ENCODE data around the gene AP1G1.

Gene AP1G1

GRCh38 chr16:71754108-71754507 lies 54.5 kb downstream of the AP1G1 start:
- no peak for DNase-seq (ENCODE audit: low spot score)

- no peak for DNase-seq (ENCODE audit: low spot score)
Measured at GRCh38 chr16:71748226-71748625, 60.4 kb downstream of the AP1G1 start.

GRCh38 chr16:71746442-71747046 lies 62.1 kb downstream of the AP1G1 start:
- DNase-seq (ENCODE audit: low spot score) = no peak

DNA sequence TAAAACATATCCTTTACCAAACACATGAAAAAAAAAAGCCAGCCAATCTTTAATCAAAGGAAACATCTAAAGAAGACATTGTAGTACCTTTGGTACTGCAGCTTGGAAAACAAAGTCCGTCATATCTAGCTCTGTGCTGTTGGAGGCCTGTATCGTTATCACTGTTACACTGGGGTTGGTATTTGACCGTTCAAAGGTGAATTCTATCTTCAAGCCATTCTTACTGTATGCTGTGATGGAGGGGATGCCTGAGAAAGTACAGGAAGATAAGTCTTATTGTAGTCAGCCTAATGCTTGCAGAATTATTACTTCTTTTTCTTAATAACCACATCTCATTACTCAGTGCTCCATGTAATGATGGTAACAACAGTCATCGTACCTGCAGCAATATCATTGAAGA lies 69.8 kb downstream of the AP1G1 start:
- no peak for DNase-seq (ENCODE audit: low spot score)

GRCh38 chr16:71737501-71737900 lies 71.1 kb downstream of the AP1G1 start:
- DNase-seq (ENCODE audit: low spot score) = no peak

DNA sequence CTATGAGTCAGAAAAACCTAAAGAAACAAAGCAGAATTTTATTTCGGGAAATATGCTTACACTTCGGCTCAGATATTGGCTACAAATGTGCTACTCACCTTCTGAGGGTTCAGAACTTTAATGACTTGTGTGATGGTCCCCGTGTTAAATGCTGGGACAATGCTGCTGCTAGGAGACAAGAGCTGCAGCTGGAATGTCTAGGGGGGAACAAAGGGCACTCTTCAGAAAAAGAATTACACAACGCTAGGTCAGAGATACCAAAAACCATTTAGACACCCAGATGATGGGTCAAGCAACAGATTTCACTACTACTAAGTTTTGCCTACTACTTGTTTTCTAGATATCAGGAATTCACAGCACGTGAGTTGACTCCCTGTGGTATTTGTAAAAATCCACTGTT lies 74.1 kb downstream of the AP1G1 start:
- DNase-seq (ENCODE audit: low spot score) = no peak

DNA sequence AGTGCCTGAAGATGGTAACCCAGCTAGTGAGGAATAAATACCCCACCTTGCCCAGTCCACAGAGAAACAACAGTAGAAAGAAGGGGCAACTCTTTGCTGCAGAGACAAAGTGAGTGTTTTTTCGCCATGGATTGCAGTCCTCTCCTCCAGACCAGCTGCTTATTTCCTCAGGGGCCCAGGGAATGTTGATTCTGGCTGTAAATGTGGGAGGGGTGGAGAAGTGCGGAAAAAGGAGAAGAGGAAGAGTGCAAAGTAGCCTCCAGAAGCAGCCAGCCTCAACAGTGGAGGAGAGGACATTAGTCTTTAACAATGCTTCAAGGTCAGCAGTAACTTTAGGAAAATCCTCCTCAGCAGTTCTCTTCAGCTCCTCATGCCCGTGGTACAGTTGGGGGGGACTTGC lies 76.0 kb downstream of the AP1G1 start:
- no peak for DNase-seq (ENCODE audit: low spot score)

DNA sequence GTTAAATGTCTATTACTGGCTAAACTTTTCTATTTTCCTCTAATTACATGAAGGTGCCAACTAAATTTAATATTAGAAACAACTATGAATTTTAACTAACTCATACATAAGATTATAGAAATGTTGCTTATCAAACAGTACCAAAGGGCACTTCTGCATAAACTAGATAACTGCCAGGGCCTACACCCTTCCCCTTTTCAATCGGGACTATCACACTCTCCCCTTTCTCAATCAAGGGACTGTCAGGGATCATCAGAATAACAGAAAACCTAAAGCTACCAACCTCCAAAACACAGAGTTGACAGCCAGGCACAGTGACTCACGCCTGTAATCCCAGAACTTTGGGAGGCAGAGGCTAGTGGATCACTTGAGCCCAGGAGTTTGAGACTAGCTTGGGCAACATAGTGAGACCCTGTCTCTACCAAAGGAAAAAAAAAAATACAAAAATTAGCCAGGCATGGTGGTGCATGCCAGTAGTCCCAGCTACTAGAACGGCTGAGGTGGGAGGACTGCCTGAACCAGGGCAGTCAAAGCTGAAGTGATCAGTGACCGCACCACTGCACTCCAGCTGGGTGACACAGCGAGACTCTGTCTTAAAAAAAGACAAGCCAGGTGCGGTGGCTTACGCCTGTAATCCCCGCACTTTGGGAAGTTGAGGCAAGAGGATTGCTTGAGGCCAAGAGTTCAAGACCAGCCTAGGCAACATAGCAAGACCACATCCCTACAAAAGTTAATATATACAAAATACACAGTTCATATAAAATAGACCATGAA lies 80.9 kb downstream of the AP1G1 start:
- no peak for DNase-seq (ENCODE audit: low spot score)

DNA sequence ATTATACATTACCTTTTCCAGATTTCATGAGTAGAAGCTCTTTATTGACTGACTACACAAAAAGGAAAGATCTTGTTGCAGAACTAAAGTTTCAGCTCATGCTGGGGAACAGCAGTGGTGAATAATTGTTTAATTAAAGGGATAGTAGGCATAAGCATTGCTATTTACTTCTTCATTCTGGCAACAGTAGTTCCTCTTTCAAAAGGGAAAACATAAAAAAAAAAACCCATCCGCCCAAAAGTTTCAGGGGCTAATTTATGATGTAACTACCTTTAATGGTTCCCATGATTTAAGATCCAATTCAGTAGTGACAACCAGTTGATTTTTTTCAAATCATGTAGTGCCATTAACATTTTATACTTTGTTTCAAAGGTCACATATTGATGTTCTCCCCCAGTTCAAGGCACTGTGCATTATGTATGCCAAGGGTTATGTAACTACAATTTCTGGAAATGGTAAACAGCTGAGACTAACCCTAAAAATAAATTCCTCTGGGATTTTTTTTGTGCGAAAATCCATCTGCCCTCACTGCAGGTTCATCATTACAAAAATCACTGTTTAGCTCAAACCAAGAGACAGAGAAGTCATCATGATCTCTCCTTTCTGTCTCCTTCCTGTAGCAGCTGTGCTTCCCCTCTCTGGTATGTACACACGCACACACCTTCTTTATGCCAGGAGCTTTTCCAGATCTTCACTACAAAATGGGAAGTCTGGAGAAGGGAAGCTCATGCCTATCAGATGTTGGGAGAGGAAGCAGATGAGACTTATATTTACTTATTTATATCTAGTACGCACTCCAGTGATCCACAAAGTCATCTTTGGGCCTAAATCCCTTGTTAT lies 81.9 kb downstream of the AP1G1 start:
- DNase-seq (ENCODE audit: low spot score) = no peak

- no peak for DNase-seq (ENCODE audit: low spot score)
Measured at GRCh38 chr16:71724320-71724751, 84.3 kb downstream of the AP1G1 start, which contains the start of gene PHLPP2. PHLPP2 (minus strand) TSS chr16:71724701; CDS start chr16:71714795, 9,906 bp downstream.

- peak; percentile 83 for DNase-seq (ENCODE audit: low spot score)
Measured at GRCh38 chr16:71723537-71724319, 84.9 kb downstream of the AP1G1 start.

DNA sequence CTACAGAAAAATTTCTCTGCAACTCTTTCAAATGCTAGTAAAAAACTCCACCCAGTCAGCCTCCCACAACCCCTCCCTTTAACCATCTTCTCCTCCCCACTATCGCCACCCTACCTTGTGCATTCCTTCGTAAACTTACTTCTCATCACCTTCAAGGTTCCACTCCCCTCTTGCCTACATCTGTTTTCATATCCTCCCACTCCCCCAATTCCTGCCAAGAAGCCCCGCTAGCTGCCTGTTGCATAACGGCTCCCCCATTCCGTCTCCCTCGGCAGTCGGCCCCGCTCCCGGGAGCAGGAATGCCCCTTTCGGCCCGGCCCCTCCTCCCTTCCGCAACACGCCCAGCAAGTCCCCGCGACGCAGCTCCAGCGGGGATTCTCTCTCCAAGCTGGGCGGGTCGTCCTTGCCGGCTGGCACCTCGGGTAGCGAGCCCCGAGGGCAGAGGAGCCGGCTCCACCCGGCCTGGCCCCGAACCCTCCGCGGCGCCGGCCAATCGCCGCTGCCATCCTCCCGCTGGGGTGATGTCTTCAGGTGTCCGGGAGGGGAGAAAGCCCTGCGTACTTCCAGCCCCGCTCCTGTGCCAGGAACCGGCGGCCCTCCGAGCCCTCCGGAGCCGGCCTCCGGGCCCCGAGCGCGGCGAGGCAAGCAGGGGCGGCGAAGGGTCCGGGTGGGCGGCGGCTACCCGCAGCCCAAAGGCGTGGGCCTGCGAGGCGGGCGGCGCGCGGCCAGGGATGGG lies 85.7 kb downstream of the AP1G1 start:
- peak; percentile 37 for DNase-seq (ENCODE audit: low spot score)

- DNase-seq (ENCODE audit: low spot score) = no peak
Measured at GRCh38 chr16:71721066-71721740, 87.4 kb downstream of the AP1G1 start.

DNA sequence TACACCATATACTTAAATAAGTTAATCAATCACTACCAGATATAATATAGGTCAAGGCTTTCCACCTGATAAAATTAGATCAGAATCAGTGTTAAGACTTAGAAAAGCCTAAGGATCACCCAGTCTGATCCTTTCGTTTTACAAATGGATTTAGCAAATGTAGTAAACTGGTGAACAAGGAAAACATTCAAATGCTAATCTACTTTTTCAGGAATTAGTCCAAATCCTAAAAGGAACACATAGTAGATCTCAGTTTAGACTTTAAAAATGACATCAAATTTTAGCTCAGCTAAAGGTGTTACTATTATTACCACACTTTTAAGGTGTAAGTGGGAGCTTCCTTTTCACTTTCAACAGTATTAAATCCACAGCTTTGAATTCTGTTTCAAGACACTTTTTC lies 96.1 kb downstream of the AP1G1 start:
- DNase-seq (ENCODE audit: low spot score) = no peak

DNA sequence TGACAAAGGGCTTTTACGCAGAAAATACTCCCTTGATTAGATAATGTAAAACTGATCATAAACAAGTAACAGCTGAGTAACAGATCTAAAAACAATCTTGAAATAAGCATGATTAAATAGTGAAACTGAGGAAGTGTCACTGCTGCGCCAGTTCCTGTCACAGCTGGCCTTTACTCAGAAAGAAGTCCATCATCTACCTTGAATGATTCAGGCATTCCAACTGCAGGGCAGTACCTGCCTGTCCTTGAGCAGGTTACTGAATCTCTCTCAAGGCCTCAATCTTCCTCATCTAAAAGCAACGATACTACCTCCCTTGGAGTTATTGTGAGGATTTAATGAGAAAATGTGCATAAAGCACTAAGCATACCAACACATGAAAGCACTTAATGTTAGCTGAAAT lies 96.8 kb downstream of the AP1G1 start:
- DNase-seq (ENCODE audit: low spot score) = no peak

DNA sequence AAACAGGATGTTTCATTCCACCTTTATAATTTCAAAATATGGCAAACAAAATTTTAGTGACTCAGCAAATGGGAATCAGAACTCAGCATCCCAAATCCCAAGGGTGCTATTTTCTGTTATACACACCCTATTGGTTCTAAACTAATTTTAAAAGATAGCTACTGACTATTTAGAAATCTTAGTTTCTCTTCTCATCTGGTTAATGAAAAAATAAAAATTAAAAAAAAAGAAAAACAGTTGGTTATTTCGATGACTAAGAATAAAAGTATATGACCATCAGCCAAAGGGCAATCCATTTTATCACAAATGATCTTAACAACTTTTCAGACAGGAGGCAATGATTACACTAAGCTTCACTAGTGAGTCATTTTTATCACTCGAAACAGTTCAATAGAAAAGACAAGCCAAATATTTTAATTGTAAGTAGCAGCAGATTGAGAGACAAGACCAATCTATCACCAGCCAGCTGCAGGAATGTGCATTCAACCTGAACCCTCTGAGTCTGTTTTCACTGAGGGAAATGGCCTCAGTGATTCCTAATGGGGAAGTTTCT lies 99.3 kb downstream of the AP1G1 start:
- no peak for DNase-seq (ENCODE audit: low spot score)

- DNase-seq (ENCODE audit: low spot score) = no peak
Measured at GRCh38 chr16:71708696-71709095, 99.9 kb downstream of the AP1G1 start.

- DNase-seq (ENCODE audit: low spot score) = no peak
Measured at GRCh38 chr16:71707199-71707598, 101.4 kb downstream of the AP1G1 start.

GRCh38 chr16:71706046-71706445 lies 102.6 kb downstream of the AP1G1 start:
- DNase-seq (ENCODE audit: low spot score) = no peak

DNA sequence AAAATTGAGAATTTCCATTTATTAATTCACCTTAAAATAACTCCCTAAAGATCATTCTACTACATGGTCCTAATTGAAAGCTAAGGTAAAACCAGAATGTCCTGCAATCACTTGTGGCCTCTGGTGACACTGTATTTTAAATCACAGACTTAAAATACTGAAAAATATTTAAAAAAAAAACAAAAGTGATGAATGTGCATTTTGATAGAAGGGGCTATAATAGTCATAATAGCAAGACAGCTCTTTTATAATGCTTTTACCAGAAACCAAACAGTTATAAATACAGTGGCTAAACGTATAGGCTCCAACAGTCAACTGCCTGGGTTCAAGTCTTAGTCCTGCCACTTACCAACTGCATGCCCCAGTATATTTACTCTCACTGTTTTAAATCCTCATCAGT lies 105.3 kb downstream of the AP1G1 start:
- DNase-seq (ENCODE audit: low spot score) = no peak
